Stimulated activated CD4-positive, alpha-beta T cell treated with anti-CD3 and anti-CD28 coated beads, Interleukin-2, amount 100 ng/mL, for 24 hours (primary cell): Measurements from ENCODE around the gene HPCAL4.
A peak's percentile ranks its signal among the peaks of the same experiment; 100 is the strongest.

ENCODE experiments used
- DNase-seq, 2 donors: peaks; one replicate each; pipeline ENCODE4 v3.0.0-alpha.2; 2020

HPCAL4 gene

GRCh38 chr1:39691383-39692151, at the start of gene HPCAL4:
HPCAL4 (minus strand) TSS chr1:39691433; CDS start chr1:39684603, 6,830 bp downstream.
- peak; percentile 87 to 91 for DNase-seq

- peak; percentile 98 to 99 for DNase-seq
These were observed 47.6 kb upstream of the HPCAL4 start, which contains the start of gene PPIE for GRCh38 chr1:39738622-39739366. PPIE (plus strand) TSS chr1:39738882; CDS start chr1:39738901, 19 bp downstream.

- DNase-seq: no peak
These were observed 46.4 kb upstream of the HPCAL4 start for GRCh38 chr1:39737546-39738169.

DNA sequence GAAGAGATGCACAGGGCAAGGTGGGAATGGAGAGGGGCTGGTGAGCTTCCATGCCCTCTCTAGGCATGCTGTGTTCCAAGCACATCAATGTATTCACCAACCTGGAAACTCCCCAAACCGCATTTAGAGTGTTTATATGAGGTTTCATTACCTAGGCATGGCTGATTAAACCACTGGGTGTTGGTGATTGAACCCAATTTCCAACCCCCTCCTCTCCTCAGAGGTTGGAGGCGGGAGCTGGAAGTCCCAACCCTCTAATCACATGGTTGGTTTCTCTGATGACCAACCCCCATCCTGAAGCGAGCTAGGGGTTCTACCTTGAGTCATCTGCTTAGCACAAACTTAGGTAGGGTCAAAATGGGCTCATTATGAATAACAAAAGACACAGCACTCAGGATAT, 44.5 kb upstream of the HPCAL4 start:
- peak in 1 of 2 donors; percentile 15 for DNase-seq

GRCh38 chr1:39733161-39733560, 41.9 kb upstream of the HPCAL4 start:
- no peak for DNase-seq

DNA sequence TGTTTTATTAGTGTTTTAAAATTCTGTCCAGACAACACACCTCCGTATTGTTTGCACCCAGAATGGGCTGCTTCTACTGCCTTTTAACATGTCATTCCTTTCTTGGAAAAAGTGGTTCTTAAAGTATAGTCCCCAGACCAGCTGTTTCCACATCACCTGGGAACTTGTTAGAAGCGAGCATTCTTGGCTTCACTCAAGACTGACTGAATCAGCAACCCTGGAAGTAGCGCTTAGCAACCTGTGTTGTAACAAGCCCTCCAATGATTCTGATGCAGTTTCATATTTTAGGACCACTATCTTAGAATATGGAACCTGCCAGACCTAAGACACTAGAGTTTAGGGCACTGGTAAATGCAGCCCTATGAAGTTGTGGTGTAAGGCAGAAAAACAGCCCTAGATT, 41.5 kb upstream of the HPCAL4 start:
- DNase-seq: no peak

DNA sequence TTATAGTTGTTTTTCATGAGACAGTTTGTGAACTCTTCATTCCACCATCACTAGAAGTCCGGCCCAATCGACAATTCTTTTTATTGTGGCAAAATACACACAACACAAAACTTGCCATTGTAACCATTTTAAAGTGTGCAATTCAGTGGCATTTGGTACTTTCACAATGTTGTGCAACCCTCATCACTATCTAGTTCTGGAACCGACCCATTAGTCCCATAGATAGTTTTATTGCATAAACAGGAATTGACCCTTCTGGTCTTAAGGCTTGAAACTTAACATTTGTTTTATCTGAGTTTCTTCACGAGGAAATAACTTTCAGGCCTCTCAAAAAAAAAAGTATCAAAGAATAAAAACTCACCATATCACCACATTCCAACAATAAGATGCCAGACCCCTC, 38.6 kb upstream of the HPCAL4 start:
- DNase-seq: no peak

- DNase-seq: no peak
These were observed 37.8 kb upstream of the HPCAL4 start for GRCh38 chr1:39729030-39729429.

DNA sequence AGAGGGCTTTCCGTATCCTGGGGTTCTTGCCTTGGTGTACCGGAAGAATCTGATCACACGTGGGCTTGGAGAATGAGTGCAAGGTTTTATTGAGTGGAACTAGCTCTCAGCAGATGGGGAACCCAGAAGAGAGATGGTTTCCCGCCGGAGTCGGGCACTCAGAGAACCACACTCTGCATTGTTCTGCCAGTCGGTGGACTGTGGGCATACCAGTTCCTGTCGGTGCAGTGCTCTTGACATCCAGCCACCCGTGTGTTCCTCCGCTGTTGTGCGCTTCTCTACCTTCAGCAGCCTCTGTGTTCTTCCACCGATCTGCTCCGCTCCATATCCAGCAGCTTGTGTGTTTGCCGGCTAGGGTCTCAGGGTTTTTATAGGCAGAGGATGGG, 36.7 kb upstream of the HPCAL4 start:
- no peak for DNase-seq

GRCh38 chr1:39727221-39727931, 36.1 kb upstream of the HPCAL4 start:
- DNase-seq: no peak

- no peak for DNase-seq
These were observed 35.4 kb upstream of the HPCAL4 start for GRCh38 chr1:39726600-39726999.

DNA sequence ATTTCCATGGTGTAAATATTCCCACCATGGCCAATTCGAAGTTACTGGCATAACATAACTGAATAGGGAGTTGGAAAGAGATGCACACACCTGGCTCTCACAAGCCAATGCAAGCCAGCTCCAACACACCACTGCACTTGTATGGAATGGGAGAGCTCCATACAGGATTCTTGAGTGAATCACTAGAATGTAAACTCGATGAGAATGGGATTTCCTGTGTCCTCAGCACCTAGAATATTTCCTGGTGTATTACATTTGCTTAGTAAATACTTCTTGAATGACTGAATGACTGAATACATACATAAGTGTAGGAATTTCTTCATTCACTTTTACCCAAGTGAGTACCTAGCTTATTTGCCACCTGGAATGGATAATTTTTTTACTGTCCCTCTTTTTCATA, 31.3 kb upstream of the HPCAL4 start:
- no peak for DNase-seq

- no peak for DNase-seq
These were observed 30.4 kb upstream of the HPCAL4 start for GRCh38 chr1:39721664-39722063.

- no peak for DNase-seq
These were observed 29.1 kb upstream of the HPCAL4 start for GRCh38 chr1:39720094-39720999.

DNA sequence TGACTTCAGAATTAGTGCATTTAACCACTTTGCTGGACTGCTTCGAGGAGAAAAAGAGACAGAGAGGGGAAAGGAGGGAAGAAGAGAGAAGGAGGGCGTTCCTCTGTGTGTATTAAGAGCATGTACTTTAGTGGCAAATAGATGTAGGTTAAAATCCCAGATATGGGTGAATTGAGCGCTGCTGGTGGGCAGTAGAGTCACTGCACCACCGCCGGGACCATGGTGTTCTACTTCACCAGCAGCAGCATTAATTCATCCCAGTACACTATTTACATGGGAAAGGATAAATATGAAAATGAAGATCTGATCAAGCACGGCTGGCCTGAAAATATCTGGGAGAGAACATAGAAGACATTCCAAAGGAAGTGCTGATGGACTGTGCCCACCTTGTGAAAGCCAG, 26.6 kb upstream of the HPCAL4 start:
- DNase-seq: no peak

DNA sequence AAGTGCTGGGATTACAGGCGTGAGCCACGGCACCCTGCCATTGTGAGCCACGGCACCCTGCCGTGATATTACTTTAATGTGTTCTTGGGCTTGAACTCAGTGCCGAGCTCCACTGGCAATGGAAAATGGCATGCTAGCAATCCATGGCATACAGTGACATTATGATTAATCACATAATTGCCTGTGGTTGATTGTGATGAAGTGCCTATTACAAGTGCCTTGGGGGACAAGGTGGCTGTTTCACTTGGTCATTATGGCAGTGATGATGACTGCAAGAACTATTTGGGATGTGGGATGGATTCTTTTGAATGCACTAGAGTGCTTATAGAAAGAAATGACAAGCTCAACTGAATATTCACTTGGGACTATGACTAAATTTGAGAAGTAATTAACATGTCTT, 22.3 kb upstream of the HPCAL4 start:
- no peak for DNase-seq

DNA sequence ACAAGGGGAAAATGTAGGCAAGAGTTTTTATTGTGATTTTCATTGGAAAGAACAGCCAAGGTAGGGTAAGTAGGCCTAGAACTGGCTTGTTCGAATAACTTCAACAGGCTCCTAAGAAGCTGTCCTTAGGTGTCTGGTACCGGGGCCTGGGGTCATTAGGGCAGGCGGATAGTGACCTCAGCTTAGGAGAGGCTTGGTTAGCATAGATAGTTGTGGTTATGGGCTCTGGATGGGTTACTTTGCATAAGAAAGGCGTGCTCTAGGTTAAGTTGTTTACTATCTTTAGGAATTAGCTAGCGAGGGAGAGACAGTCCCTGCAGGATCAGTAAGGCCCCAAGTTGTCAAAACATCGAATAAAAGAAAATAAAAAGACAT, 20.7 kb upstream of the HPCAL4 start:
- DNase-seq: no peak

- no peak for DNase-seq
These were observed 20.1 kb upstream of the HPCAL4 start for GRCh38 chr1:39711104-39711965.

GRCh38 chr1:39707506-39707905, 16.3 kb upstream of the HPCAL4 start:
- no peak for DNase-seq

DNA sequence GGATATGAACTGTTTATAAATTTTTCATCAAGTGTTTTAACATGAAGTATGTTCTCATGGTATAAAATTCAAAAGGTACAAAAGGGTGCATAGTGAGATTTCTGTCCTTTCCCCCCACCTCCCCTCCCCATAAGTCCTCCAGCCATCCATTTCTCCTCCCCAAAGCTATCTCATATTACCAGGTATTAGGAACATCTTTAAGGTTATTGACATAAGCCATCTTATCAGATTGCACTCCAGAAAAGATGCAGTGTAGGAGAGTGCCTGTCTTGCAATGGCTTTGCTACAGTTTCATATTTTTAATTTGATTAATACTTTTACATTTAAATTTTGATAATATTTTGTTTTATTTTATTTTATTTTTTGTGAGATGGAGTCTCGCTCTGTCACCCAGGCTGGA, 13.5 kb upstream of the HPCAL4 start:
- no peak for DNase-seq

GRCh38 chr1:39701049-39701439, 9.8 kb upstream of the HPCAL4 start:
- DNase-seq: no peak
